GM19240 (cell line): Measurements from ENCODE around the gene GRIK3.
"Not testable (repeated sequence)": the region's sequence is repeated elsewhere in the genome, so short reads cannot be mapped to it uniquely, and the experiment has no call there.

Experiments used
- DNase-seq: peaks from one replicate; pipeline ENCODE4 v3.0.0; 2011; ENCODE audit warnings: low spot score; ENCODE audit not compliant: insufficient read length

The GRIK3 gene

DNA sequence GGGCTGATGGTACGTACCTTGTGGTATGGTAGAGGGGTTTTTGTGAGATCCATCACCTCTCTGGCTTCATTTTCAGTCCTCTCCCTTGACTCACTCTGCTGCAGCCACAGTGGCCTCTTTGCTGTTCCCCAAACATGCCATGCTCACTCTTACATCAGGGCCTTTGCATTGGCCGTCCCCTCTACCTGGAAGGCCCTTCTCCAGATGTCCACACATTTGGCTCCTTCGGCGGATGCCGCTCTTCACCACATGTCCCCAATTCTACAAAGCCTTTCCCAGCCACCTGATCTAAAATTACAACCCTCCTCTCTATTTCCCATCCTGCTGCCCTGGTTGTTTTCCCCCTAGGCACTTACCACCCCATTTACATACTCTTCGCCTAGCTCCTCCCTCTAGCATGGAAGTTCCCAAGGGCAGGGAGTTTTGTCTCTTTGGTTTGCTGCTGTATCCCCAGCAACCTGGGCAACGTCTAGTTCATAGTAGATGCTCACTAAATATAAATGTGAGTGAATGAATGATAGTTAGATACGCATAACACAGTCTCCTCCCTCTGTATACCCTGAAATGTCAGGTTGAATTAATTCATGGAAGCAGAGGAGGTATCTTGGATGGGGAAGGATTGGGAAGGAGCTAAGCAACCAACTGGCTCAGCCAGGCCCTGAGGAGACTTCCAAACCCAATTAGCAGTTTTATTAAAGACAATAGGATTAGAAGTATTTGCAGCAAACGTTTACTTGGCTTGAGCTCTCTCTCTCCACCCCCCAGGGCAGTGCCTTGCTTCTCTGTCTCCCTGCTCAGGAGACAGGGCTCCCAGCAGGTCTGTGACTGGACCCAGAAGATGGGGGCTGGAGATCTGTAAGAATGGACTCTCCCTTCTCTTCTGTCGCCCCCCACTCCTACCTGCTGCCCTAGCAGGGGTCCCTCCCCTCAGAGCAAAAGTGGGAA, 264.2 kb downstream of the GRIK3 start:
- DNase-seq = no peak

DNA sequence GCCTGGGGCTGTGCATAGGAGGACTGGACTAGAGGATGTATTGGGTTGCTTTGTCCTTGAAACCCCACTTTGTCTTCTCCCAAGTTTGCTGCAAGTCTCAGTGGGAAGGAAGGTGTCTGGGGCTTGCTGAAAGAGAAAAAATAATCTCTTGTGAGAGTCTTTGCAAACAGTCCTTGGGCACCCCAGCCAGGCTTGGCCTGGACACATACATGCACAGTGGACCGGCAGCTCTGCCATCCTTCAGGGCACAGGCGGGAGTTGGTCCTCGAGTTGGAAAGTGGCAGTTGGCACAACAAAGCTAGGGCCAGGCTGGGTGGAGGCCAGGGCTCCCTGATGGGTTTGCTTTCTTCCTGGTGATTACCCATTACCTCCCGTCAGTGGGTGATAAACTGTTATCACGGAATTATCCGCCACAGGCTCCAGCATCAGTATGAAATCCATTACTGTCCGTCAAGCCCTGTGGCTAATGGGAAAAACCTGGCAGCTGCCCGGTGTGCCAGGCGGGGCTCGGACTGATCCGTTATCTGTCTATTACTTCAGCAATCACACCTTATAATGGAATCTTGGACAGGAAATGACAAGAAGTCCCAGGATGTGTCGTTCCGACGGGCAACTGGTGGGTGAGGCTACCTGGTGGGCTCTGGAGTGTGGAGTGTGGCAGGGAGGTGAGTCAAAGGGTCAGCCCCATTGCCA, 265.7 kb downstream of the GRIK3 start:
- DNase-seq = no peak

DNA sequence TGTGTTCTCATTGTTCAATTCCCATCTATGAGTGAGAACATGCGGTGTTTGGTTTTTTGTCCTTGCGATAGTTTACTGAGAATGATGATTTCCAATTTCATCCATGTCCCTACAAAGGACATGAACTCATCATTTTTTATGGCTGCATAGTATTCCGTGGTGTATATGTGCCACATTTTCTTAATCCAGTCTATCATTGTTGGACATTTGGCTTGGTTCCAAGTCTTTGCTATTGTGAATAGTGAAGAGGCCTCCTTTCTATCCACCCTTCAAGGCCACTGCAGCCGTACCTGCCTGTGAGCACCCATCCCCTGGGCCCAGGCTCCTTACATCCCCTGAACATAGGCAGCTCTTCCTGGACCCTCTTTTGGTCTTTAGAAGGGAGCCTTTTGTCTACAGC, 266.9 kb downstream of the GRIK3 start:
- not testable (repeated sequence) for DNase-seq

DNA sequence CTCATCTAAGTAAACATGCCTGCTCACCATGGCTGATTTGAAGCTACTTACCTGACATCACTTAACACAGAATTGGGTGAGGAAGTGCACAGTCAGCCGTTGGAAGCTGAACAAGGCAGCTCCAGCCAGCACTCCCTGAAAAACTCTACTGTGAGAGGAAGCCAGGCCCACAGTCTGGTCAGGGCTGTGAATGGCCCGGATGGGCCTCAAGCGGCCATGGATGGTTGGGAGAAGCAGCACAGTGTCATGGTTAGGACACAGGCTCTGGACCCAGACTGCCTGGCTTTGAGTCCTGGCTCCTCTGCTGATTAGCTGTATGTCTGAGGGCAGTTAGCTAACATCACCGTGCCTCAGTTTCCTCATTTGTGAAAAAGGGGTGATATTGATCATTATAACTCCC, 267.8 kb downstream of the GRIK3 start:
- DNase-seq = no peak

DNA sequence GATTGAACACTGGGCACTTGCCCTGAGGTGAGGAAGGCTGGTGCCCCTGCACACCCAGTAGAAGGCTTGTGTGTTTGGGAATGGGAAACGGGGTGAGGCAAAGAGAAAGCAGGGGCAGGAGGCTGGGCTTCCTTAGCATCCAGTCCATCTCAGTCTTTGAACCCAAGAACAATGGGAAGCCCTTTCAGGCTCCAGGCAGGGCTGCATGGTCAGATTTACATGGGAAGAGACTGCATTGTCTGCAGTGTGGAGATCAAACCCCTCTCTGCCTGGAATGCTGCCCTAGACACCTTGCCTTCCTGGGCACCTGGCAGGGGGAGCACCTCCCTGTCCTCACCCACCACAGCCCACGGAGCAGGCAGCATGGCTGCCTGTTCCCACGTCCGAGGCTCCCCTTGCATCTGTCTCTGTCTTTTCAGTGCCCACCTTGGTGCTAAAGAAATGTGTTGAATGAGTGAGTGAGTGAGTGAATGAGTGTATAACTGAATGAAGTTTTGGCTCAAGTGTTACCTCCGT, 268.5 kb downstream of the GRIK3 start:
- DNase-seq = no peak

DNA sequence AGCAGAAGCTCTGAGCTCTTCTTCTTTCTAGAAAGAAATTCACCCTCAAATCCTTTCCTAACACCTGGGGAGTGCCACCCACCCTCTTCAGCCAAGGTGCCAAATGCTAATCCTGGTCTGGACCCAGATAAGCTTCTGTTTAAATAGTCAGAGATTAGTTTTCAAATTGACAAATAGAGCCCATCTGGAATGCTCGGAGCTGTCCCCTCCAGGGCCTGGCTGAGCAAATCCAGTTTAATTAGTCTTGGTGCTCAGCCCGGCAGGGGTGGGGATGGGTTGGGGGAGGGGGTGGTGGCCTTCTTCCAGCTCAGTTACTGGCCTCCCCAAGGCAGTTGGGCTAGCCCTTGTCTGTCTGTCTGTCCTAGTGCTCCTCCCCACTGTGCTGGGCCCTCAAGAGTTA, 269.5 kb downstream of the GRIK3 start:
- no peak for DNase-seq

DNA sequence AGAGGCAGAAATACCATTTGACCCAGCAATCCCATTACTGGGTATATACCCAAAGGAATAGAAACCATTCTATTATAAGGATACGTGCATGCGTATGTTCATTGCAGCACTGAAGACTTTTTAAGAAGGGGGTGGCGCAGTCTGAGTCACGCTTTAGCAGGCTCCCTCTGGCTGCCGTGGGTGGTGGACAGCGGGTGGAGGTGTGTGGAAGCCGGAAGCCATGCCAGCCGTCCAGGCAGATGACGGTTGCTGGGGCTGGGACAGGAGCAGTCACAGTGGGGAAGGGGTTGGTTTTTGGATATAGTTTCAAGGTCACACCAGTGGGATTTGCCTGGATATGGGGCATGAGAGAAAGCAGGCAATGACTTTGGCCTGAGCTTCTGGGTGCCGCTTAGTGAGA, 270.5 kb downstream of the GRIK3 start:
- DNase-seq = no peak

DNA sequence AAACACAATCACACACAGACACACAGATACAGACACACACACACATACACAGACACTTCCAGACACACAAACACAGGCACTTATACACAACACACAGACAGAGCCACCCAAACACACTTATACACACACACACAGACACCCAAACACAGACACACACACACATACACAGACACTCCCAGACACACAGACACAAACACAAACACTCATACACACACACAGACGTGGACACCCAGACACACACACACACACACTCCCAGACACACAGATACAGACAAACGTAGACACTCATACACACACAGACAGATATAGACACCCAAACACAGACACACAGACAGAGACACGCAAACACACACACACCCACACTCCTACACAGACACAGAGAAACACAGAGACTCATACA, 272.1 kb downstream of the GRIK3 start:
- no peak for DNase-seq

DNA sequence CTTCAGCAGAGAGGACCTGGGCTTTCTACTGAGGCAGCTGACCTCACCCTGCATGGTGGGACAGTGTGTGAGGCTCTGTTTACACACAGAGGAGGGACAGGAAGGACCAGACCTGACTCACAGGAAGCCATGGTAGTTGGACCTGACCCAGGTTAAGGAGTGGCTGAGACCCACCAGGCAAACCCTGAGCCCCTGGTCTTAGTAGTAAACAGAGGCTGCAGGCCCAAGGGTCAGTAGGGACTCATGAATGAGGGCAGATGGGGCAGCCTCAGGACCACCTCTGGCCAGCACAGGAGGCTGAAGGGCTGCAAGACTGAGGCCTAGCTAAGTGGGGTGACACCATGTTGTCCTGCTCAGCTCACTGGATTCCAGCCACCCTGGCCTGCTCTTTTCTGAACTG, 273.2 kb downstream of the GRIK3 start:
- DNase-seq = no peak

DNA sequence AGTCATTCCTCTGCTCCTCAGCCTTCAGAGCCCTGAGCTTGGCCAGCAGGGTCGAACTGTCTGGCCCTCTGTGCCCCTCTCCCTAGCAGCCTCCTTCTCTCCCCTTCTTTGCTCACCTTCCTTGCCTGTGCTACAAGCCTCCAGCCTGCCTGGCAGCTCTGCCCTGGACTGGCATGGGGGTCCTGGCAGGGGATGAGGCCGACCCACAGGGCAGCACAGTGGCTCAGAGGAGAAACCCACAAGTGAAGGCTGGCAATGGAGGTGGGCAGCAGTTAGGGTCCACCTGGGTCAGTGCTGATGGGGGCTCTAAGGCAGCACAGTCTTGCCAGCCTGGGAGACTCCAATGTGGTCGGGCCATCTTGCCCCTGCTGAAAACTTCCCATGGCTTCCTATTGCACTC, 274.2 kb downstream of the GRIK3 start:
- DNase-seq = no peak

DNA sequence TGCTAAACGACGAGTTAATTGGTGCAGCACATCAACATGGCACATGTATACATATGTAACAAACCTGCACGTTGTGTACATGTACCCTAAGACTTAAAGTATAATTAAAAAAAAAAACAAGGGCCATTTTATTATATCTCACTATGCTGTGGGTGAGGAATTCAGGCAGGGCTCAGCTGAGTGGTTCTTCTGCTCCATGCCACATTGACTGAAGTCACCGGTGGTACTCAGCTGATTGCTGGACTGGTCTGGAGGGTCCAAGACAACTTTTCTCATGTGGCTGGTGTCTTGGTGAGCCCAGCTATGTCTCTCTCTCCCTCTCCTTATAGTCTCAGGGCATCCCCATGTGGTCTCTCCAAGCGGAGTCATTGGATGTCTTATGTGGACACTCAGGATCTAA, 275.0 kb downstream of the GRIK3 start:
- no peak for DNase-seq

DNA sequence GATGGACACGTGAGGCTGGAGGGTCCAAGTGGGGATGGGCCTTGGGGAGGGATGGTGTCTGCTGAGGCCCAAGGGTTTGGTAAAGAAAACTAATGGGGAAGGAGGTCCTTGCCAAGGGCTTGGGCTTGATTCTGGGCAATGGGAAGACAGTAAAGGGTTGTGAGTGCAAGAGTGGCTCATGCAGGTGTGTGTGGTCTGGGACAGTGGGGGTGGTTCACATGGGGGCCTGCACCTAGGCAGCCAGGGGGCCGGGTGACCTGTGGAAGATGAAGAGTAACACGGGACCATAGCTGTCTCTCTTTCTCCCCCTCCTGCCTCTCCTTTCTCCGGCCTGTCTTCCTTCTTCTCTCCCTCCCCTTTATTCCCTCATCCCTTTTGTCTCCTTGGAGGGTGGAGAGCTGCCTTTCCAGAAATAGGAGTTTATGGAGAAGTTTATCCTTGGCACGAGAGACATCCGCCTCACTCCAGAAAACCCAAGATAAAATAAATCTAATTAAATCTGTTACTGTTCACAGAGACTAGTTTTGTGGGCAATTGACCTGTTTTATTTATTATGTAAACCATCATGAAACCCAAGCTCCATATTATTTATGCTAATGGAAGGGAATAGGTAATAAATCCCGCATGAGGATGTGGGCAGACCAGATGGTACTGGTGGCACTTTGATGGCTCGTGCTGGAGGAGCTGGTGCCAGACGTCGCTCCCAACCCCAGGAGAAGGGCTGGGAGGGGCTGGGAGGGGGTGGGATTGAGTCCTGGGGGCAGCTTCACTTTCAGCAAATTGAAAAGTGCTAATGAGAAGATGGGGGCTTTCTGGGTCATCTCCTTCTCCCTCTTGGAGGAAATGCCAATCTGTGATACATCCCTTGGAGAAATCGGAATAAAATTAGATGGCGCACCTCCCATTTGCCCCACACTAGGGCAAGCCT, 278.7 kb downstream of the GRIK3 start:
- DNase-seq = no peak

DNA sequence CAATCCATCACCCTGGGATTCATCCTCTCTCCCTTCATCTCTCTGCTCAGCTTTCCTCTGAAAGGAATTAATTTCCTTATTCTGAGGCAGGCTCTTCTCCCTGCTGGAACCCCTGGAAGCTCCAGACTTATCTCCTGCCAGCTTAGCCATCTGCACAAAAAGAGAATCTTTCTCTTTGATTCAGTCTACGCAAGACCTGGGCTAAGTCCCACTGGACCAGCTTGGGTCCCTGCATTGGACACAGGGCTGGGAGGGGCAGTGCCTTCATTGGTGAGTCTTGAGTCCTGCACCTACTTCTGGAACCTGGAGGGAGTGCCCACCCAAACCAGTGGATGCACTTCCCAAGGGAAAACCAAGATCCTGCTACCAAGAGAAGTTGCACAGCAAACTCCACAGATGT, 279.9 kb downstream of the GRIK3 start:
- no peak for DNase-seq

DNA sequence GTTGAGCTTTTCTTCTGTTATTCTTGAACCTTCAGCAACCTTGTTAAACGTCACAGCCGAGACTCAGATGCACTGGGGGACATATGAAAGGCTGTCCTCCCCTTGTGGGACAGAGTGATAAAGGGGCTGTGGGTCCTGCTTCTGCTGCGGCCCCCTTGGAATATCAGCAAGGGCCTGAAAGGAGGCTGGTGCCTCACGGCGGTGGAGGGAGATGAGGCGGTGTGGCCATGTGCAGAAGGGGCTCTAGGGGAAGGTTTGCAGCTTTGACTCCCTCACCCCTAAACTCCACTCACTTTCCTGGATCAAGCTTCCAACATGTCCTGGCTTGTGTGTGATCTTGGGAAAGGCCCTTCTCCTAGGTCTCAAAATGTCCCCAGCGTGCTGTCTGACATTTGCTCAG, 280.9 kb downstream of the GRIK3 start:
- no peak for DNase-seq

DNA sequence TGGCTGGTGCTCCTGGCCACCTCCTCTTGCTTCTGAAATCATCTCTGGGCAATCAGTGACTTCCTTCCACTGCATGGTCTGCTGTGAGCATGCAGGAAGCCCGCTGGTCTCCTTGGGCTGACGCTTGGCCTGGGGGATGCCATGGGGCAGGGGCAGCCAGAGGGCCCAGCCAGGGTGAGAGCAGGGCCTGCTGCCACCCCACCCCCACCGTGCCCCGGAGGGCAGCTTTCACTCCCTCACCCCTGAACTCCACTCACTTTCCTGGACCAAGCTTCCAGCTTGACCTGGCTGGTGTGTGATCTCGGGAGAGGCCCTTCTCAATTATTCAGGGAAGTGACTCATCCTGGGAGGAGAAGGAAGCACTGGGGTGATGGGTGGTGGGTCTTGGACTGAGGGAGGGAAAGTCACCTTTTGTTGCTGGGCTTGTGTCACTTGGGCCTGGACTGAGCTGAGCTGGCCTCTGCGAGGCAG, 281.4 kb downstream of the GRIK3 start:
- no peak for DNase-seq

DNA sequence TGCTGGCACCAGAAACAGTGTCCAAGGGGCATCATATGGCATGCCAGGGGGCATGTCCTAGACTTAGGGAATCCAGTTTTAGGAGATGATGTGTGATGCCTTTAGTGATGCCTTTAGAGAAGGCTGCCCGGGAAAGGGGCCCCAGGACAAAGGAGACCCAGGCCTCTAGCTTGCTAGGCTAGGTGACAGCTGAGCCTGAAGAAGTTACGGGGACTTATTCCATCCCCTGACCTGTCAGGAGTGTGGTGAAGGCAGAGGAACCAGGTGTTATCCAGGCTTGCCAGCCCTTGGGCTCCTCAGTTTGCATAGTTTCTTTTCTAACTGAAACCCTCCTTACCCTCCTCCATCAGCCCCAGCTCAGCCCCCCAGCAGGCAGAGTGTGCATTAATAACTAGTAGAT, 281.9 kb downstream of the GRIK3 start:
- no peak for DNase-seq

DNA sequence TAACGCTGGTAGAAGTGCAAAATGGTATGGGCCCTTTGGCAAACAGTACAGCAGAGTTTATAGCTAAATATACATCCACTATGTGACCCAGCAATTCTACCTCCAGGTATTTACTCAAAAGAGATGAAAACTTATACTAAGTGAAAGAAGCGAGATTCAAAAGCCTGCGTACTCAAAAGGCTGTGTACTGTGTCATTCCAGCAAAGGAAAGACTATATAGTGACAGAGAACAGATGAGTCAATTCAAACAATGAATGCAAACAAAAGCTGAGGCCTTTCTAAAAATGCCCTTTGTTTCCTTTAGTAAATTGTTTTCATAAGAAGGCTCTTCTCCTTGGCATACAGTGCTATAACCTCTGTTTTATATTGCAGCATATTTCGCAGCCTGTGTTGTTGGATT, 282.8 kb downstream of the GRIK3 start:
- no peak for DNase-seq

DNA sequence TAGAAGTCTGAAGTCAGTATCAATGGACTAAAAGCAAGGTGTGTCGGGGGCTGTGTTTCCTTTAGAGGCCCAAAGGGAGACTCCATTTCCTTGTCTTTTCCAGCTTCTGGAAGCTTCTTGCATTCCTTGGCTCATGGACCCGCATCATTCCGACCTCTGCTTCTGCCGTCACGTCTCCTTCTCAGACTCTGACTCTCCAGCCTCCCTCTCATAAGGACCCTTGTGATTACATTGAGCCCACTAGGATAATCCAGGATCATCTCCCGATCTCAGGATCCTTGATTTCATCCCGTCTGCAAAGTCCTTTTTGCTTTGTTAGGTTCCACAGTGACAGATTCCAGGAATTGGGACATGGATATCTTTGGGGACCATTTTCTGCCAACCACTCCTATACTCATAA, 285.8 kb downstream of the GRIK3 start:
- DNase-seq = no peak
